HepG2 (cell line): ENCODE results near the gene ATAD3A. TPM values are rescaled to one million over a fixed set of nuclear protein-coding genes. Genes with fewer than 3 reads are reported as not detected.
"Not testable (repeated sequence)": the region's sequence is repeated elsewhere in the genome, so short reads cannot be mapped to it uniquely, and the experiment has no call there.

Source experiments
- ATAC-seq: fragments of 200-7000 bp; cut with Tn5 transposase; 3 replicates; pipeline ENCODE4 v1.9.1; 2020; ENCODE audit warnings: mild to moderate bottlenecking, moderate library complexity
- BruUV-seq: library from RNA; stranded (reverse); fragments of 400-500 nt; replicated peaks from 2 replicates; lab custom pipeline; 2021; lab: Mats Ljungman, UMichigan
- CTCF ChIA-PET: fragments of 300-600 bp; formaldehyde crosslinking; extraction: SDS; loops from one replicate; lab custom pipeline; 2021; ENCODE audit warnings: low total read pairs, inconsistent platforms, low intra/inter-chr PET ratio; lab: Yijun Ruan, JAX
- POLR2A ChIA-PET: fragments of 350-600 bp; sonication (Branson Sonifier 250); formaldehyde crosslinking; loops from one replicate; lab custom pipeline; 2020; ENCODE audit warnings: antibody characterized with exemption, inconsistent platforms; lab: Yijun Ruan, JAX
- DNase-seq: peaks from one replicate; pipeline ENCODE4 v3.0.0-alpha.2; 2015; ENCODE audit warnings: low spot score
- FAIRE-seq: peaks from 3 replicates; lab custom pipeline; 2011; peaks lifted over from hg19 to GRCh38; lab: Jason Lieb, UNC
- H2AFZ ChIP-seq: one replicate; pipeline ENCODE4 v1.6.1; 2011; ENCODE audit warnings: low read length, inconsistent platforms
- H3K27ac ChIP-seq: fragments of 300-600 bp; 3 replicates; pipeline ENCODE4 v1.8.0; 2011; ENCODE audit warnings: mixed run types, mild to moderate bottlenecking, mixed read lengths, low read length, inconsistent platforms; ENCODE audit not compliant: insufficient read depth; ENCODE audit errors: extremely low read length
- H3K27me3 ChIP-seq, 2 experiments: fragments of 200-600 bp in 1 of 2; 2 replicates in 1 of 2; 3 replicates in 1 of 2; pipeline versions ENCODE4 v1.6.0 to v1.8.0; 2011; ENCODE audit warnings: low read length in 2 of 2, mild to moderate bottlenecking in 2 of 2, moderate library complexity in 2 of 2, inconsistent platforms in 1 of 2; ENCODE audit not compliant: insufficient read depth in 2 of 2, control insufficient read depth in 1 of 2
- H3K36me3 ChIP-seq, 2 experiments: fragments of 200-600 bp in 1 of 2; replicated peaks in 1 of 2; 2 replicates in 1 of 2; 3 replicates in 1 of 2; pipeline versions ENCODE4 v1.5.1 to v1.8.0; 2011; ENCODE audit warnings: low read length in 2 of 2, inconsistent platforms in 1 of 2; ENCODE audit not compliant: insufficient read depth in 2 of 2, control insufficient read depth in 1 of 2
- H3K4me1 ChIP-seq: 2 replicates; pipeline ENCODE4 v1.5.1; 2012; ENCODE audit warnings: low read length, inconsistent platforms; ENCODE audit not compliant: insufficient read depth
- H3K4me2 ChIP-seq: 2 replicates; pipeline ENCODE4 v1.6.0; 2011; ENCODE audit warnings: low read depth, low read length, inconsistent platforms
- H3K4me3 ChIP-seq, 3 experiments: fragments of 200-600 bp in 1 of 3; sonication (generic), shearing (Covaris generic) in 1 of 3; replicated peaks in 1 of 3; 2 replicates each; pipeline ENCODE4 v1.5.1; 2011 to 2016; ENCODE audit warnings: low read length in 3 of 3, inconsistent platforms in 2 of 3, low read depth in 2 of 3, mild to moderate bottlenecking in 2 of 3, control low read depth in 1 of 3, mixed read lengths in 1 of 3; ENCODE audit not compliant: insufficient read depth in 1 of 3
- H3K79me2 ChIP-seq: one replicate; pipeline ENCODE4 v1.6.1; 2011; ENCODE audit warnings: low read length, inconsistent platforms; ENCODE audit not compliant: insufficient read depth
- H3K9ac ChIP-seq: 2 replicates; pipeline ENCODE4 v1.6.0; 2011; ENCODE audit warnings: mild to moderate bottlenecking, low read depth, low read length, inconsistent platforms; ENCODE audit not compliant: insufficient read depth
- H3K9me3 ChIP-seq: 2 replicates; pipeline ENCODE4 v1.5.1; 2012; ENCODE audit warnings: mild to moderate bottlenecking, low read length
- H4K20me1 ChIP-seq: 2 replicates; pipeline ENCODE4 v1.6.0; 2011; ENCODE audit warnings: inconsistent platforms, mild to moderate bottlenecking, low read length, moderate library complexity; ENCODE audit not compliant: insufficient read depth
- HNRNPL ChIP-seq: fragments of 200-400 bp; formaldehyde crosslinking; IDR thresholded peaks from 2 replicates; pipeline ENCODE4 v1.6.1; 2017; ENCODE audit warnings: mild to moderate bottlenecking, low read depth, low read length
- RBFOX2 ChIP-seq: fragments of 200-400 bp; formaldehyde crosslinking; IDR thresholded peaks from 2 replicates; pipeline ENCODE4 v1.6.1; 2017; ENCODE audit warnings: low read depth, mild to moderate bottlenecking, low read length
- WGBS: methylation state at CpG from one replicate; pipeline ENCODE4 v1.1.6; 2017; ENCODE audit warnings: low lambda C conversion rate; 5-methylcytosine and 5-hydroxymethylcytosine counted together
- in situ Hi-C: cut with HindIII; loops from 2 replicates; pipeline ENCODE4 v1.10.0; 2017; ENCODE audit warnings: low pct_unique_long_range_greater_than_20kb; ENCODE audit not compliant: extremely low pct_ligation_motif_present
- intact Hi-C: fragments of 100-400 bp; cut with micrococcal nuclease; formaldehyde crosslinking; loops from one replicate; pipeline ENCODE4 v1.10.0; 2022; ENCODE audit not compliant: unreplicated experiment
- polyA plus RNA-seq, 8 experiments: library from polyadenylated mRNA; depleted of rRNA in 3 of 8; stranded (reverse) in 7 of 8; unstranded in 1 of 8; fragments of >200 nt; fragmentation: Illumina TruSeq in 4 of 8; extraction: Trizol in 4 of 8; gene quantifications; 2 replicates each; pipeline versions ENCODE4 v1.2.1 to v1.2.3, GENCODE V29; 2011 to 2016; ENCODE audit warnings: low read depth in 4 of 8, missing spikeins in 1 of 8, mixed read lengths in 1 of 8; ENCODE audit not compliant: insufficient read depth in 1 of 8
- total RNA-seq, 5 experiments: library from RNA; depleted of rRNA; stranded (reverse); fragments of >200 nt; fragmentation: Illumina TruSeq; extraction: Trizol; gene quantifications; 2 replicates each; pipeline ENCODE4 v1.2.3, GENCODE V29; 2016; ENCODE audit warnings: low read depth in 1 of 5

Gene ATAD3A
- total and polyA plus RNA-seq, 2 of the 13 experiments (the other 11 are each of a cell fraction or from before 2014, with no cell fraction given): 10.6 to 49.0 TPM

DNA sequence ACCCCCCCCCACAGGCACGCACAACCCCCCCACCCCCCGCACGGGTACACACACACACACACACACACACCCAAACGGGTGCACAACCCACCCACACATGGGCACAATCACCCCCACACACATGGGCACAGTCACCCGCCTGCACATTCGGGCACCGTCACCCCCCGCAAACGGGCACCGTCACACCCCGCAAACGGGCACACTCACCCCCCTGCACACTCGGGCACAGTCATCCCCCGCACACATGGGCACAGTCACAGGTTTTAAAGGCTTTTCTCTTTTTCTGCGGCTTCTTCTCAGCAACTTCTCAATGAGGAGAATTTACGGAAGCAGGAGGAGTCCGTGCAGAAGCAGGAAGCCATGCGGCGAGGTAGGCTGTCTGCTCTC is 6.7 kb downstream of the ATAD3A start:
- peaks cover 9 to 32% of the 10 kb centered on the region in 2 experiments; a peak in 4 of 5 replicates for H3K36me3 ChIP-seq
- TF ChIP-seq HNRNPL: 0 out of 2 replicates have a peak, but pooled peaks have one; percentile 60
- H3K4me3 ChIP-seq, intact Hi-C loops, ATAC-seq, H4K20me1 ChIP-seq, FAIRE-seq, in situ Hi-C loops, H2AFZ ChIP-seq, DNase-seq, H3K27ac ChIP-seq, H3K4me1 ChIP-seq, H3K27me3 ChIP-seq, POLR2A ChIA-PET, H3K9ac ChIP-seq, H3K9me3 ChIP-seq, H3K4me2 ChIP-seq, CTCF ChIA-PET, BruUV-seq: not testable (repeated sequence)
- 99% methylated on average over 18 of the region's 19 CpGs for WGBS
- peaks cover 10% of the 10 kb centered on the region for H3K79me2 ChIP-seq

DNA sequence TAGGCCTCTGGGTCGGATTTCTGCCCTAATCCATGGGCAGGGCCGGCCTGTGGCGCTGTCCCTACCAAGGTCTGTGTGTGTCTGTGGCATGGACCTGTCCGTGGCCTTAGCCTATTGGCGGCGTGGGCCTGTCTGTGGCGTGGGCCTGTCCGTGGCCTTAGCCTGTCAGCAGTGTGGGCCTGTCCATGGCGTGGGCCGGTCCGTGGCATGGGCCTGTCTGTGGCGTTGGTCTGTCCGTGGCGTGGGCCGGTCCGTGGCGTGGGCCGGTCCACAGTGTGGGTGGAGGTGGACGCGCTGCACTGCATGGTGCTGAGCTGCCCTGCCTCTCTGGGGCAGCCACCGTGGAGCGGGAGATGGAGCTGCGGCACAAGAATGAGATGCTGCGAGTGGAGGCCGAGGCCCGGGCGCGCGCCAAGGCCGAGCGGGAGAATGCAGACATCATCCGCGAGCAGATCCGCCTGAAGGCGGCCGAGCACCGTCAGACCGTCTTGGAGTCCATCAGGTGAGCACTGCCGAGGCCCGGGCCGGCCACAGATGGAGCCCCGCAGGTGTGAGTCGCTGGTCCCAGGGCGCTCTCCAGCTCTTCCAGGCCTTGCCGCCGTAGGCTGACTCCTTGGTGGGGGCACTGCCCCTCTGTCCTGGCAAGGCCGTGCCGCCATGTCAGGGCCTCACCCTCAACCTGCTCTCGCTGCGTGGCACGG is 8.0 kb downstream of the ATAD3A start:
- H3K9ac ChIP-seq, H3K79me2 ChIP-seq, H3K27me3 ChIP-seq, DNase-seq, ATAC-seq, FAIRE-seq, BruUV-seq, H3K4me2 ChIP-seq, POLR2A ChIA-PET, H2AFZ ChIP-seq, H3K4me1 ChIP-seq, H3K27ac ChIP-seq, H3K4me3 ChIP-seq, intact Hi-C loops, H3K9me3 ChIP-seq, H4K20me1 ChIP-seq, in situ Hi-C loops, CTCF ChIA-PET: not testable (repeated sequence)
- H3K36me3 ChIP-seq: peaks cover 11 to 33% of the 10 kb centered on the region in 2 experiments; a peak in 4 of 5 replicates
- 0 out of 2 replicates have a peak, but pooled peaks have one; percentile 29 for TF ChIP-seq RBFOX2
- 99% methylated on average over 21 of the region's 51 CpGs for WGBS
